ENCODE measurements around the gene PWWP2B. TPM values are rescaled to one million over a fixed set of nuclear protein-coding genes. Genes with fewer than 3 reads are reported as not detected.

PWWP2B gene
- polyA plus RNA-seq, 2 of the 4 experiments (the other 2 are of a cell fraction), result 2.8 to 7.3 TPM

DNA sequence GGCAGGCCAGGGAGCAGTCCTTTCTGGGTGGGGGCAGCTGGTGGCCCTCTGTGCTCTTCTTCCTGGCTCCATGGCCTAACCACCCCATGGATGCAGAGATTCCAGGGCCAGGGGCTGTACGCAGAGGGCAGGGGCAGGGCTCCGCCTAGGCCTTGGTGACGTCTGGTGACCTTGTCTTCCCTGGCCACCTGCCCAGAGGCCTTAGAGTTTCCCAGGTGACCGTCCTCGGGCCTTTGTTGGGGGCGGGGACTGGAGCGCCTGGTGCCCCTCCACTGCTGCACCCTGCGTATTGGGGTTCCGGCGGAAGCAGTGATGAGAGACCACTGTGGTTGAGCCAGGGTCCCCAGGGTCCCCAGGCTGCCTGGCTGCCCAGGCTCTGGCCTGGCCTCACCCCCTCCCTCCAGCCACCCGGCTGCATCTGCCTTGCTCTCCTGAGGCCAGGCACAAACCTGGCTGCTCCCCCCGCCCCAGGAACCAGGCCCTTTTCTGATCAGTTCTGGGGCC lies 10.3 kb downstream of the PWWP2B start:
- no peak for TF ChIP-seq CEBPB (IDR thresholded peaks at IDR 0.05)
- no peak for TF ChIP-seq EHMT2 (IDR thresholded peaks at IDR 0.05; ENCODE audit: low read depth)
- no peak for TF ChIP-seq NFE2L2 (conservative IDR thresholded peaks at IDR 0.05; ENCODE audit: low read length)
- TF ChIP-seq, protein P1, sequence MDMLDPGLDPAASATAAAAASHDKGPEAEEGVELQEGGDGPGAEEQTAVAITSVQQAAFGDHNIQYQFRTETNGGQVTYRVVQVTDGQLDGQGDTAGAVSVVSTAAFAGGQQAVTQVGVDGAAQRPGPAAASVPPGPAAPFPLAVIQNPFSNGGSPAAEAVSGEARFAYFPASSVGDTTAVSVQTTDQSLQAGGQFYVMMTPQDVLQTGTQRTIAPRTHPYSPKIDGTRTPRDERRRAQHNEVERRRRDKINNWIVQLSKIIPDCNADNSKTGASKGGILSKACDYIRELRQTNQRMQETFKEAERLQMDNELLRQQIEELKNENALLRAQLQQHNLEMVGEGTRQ (IDR thresholded peaks at IDR 0.05), result no peak
- H3K27ac ChIP-seq, result peak overlapping the region in 1 of 2 experiments; percentile 32; a peak in 2 of 6 replicates
- H3K4me2 ChIP-seq, result no peak overlapping the region
- no peak overlapping the region for H3K4me3 ChIP-seq
- ATAC-seq (no peak), DNase-seq (ENCODE audit: low read depth in 1 of 2, low spot score in 1 of 2) (no peak), FAIRE-seq (no peak)
- CTCF ChIA-PET, result interaction anchor here (0.8 to 1.7 kb wide), 2 partner anchors 44 to 184 kb away, joined by 3 to 5 read pairs; no protein-coding TSS in a partner anchor
- no peaks in the 10 kb centered on the region for H3K9me3 ChIP-seq
- WGBS (ENCODE audit: missing lambda C conversion rate), result 85% methylated on average over 9 of the region's 12 CpGs
- peaks cover 3% of the 10 kb centered on the region; the same call in 1 of the 3 replicates for H3K4me1 ChIP-seq
- POLR2A ChIA-PET, result no interaction called here

DNA sequence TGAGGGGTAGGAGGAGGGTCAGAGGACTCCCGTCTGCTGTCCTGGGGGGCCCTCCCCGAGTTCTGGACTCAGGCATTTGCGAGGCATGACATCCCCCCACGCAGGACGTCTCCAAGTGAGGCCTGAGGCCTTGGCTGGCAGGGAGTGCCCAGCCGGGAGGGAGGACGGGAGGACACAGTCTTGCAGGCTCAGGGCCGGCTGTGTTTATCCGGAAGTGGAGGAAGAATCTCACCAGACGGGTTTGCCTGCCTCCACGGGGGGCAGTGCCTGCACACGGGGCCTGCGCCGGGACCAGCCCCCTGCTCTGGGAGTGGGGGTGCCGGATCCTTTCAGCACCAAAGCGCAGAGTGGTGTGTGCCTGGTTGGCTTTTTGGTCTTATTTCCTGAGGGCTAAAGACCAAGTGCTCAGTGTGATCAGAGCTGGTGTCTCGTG lies 10.9 kb downstream of the PWWP2B start:
- peaks cover 3% of the 10 kb centered on the region; the same call in 1 of the 3 replicates for H3K4me1 ChIP-seq
- ATAC-seq (no peak; a peak in 2 of 6 replicates), DNase-seq (ENCODE audit: low read depth in 1 of 2, low spot score in 1 of 2) (no peak), FAIRE-seq (no peak)
- peak overlapping the region in 1 of 2 experiments; percentile 32; a peak in 2 of 6 replicates for H3K27ac ChIP-seq
- no peaks in the 10 kb centered on the region for H3K9me3 ChIP-seq
- 72% methylated on average over 11 of the region's 17 CpGs for WGBS (ENCODE audit: missing lambda C conversion rate)
- ChIA-PET POLR2A (no interaction called here), CTCF (interaction anchor here (1.0 to 1.7 kb wide), 3 partner anchors 19 to 44 kb away, joined by 4 to 6 read pairs (median 5); no protein-coding TSS in a partner anchor)
- H3K4me2 ChIP-seq, result no peak overlapping the region
- H3K4me3 ChIP-seq, result no peak overlapping the region
- TF ChIP-seq NPAS2 (CRISPR knock-in tag; IDR thresholded peaks at IDR 0.05; ENCODE audit: borderline replicate concordance) (no peak), MYC (IDR thresholded peaks at IDR 0.05; ENCODE audit: borderline replicate concordance, low read length) (no peak), EHF (CRISPR knock-in tag; IDR thresholded peaks at IDR 0.05) (no peak), MAZ (IDR thresholded peaks at IDR 0.05; ENCODE audit: borderline replicate concordance, low read depth, low read length) (no peak), KDM1A (IDR thresholded peaks at IDR 0.05; ENCODE audit: low read depth) (no peak), CBX8 (IDR thresholded peaks at IDR 0.05) (no peak), RCOR1 (IDR thresholded peaks at IDR 0.05; ENCODE audit: low read depth, low read length) (no peak), RFX5 (IDR thresholded peaks at IDR 0.05) (no peak), PHF8 (IDR thresholded peaks at IDR 0.05; ENCODE audit: borderline replicate concordance, low read depth) (no peak)
- TF ChIP-seq, protein P2, sequence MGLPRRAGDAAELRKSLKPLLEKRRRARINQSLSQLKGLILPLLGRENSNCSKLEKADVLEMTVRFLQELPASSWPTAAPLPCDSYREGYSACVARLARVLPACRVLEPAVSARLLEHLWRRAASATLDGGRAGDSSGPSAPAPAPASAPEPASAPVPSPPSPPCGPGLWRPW (IDR thresholded peaks at IDR 0.05), result no peak
- TF ChIP-seq, protein P1 (IDR thresholded peaks at IDR 0.05), result no peak

DNA sequence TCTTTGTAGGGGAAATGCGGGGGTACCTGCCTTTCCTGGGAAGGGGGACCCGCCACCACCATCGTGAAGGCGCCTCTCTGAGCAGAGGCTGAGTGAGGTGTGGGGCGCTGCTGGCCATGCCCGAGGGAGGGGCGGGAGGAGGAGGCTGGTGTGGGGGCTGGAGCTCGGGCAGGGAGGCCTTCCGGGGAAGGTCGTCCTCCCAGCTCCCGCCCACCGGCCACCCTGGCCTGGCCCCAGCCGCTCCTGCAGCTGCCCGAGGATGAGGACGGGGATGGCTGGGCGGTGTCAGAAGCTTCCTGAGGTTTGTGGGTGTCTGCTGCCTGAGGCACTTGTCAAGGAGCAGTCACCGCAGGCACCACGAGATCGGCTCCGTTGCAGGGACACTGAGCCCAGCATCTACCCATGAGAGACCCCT lies 11.4 kb downstream of the PWWP2B start:
- TF ChIP-seq KDM1A (IDR thresholded peaks at IDR 0.05; ENCODE audit: low read depth), result no peak
- TF ChIP-seq CHD2 (IDR thresholded peaks at IDR 0.05; ENCODE audit: low read length, partially characterized antibody), result no peak
- no peak overlapping the region for H3K4me2 ChIP-seq
- no peaks in the 10 kb centered on the region for H3K9me3 ChIP-seq
- peaks cover 3% of the 10 kb centered on the region; the same call in 1 of the 3 replicates for H3K4me1 ChIP-seq
- H3K4me3 ChIP-seq, result no peak overlapping the region
- ChIA-PET CTCF (interaction anchor here (1.0 to 1.7 kb wide), 3 partner anchors 18 to 43 kb away, joined by 4 to 6 read pairs (median 5); no protein-coding TSS in a partner anchor), POLR2A (no interaction called here)
- WGBS (ENCODE audit: missing lambda C conversion rate), result 93% methylated on average over 6 of the region's 20 CpGs
- no peak overlapping the region for H3K27ac ChIP-seq
- DNase-seq (ENCODE audit: low read depth in 1 of 2, low spot score in 1 of 2) (no peak), ATAC-seq (no peak; a peak in 1 of 6 replicates), FAIRE-seq (no peak)
